GM21381 (cell line): ENCODE measurements around the gene GABRB3.

Experiments
- ATAC-seq: cut with Tn5 transposase; IDR thresholded peaks from one replicate; pipeline ENCODE4 v1.9.1; 2021; ENCODE audit warnings: mild to moderate bottlenecking, moderate library complexity; ENCODE audit not compliant: unreplicated experiment

GABRB3 gene

DNA sequence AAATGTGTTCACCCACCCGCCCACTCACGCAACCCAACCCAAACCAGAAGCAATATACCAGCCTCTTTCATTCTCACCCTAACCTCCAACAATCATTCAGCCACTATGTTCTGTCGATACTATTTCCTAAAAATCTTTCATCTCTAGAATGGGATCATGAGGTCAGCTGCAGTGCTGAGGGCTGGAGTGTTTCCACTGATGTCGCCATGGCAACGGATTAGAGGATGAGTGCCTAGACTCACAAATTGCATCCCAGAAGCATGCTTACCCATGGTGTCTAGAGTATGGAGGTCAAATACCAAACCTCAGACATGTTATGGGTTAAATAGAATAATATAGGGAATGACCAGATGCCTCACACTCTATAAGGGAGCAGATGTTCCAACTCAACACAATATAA lies 138.5 kb downstream of the GABRB3 start:
- ATAC-seq: no peak

DNA sequence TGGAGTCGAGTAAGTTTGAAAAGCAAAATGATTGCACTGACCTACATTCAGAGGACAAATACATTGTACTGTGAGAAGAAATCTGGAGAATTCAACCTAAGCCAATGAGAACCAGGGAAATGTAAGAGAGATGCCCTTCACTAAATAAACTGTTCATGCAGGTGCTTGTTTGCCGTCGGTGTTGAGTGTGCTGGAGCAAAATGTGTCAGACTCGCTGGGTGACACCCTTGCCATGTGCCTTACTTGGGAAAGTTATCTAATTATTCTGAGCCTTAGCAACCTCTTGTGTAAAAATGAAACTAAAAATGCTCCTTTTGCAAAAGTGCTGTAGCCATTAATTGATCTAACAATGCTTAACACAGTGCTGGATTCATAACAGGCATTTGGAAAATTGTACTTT lies 140.4 kb downstream of the GABRB3 start:
- ATAC-seq: no peak

DNA sequence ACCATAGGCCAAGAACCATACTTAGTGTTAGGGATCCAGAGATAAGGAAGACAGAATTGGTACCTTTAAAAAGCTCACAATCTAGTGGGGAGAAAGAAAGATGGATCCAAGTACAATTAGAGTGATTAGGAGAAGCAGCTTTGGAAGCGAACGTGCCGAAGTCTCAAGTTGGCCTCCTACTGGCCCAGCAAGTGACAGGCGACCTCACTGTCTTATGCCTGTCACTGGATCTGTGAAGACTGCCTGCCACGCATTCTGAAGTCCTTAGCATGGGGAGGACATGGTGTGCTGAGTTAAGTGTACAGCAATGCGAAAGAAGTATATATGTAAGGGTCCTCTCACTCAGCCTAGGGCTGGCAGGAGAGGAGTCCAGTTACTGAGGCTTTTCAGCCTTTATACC lies 141.0 kb downstream of the GABRB3 start:
- no peak for ATAC-seq

DNA sequence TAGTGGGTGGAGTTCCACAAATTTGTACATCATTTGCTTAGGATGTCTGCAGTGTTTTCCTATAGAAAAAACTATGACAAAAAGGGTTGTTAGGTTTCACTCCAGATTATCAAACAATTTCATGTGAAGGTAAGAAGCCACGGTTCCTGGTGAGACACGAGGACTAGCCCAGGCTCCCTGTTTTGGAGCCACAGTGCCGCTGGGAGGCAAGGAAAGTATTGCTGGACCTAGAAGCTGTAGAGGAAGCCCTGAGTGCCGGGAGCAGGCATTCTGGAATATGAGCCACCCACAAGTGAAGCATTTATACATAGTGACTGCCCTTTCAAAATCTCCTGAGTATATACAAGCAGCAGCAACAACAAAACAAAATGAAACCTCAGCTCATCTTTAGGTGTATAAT lies 142.0 kb downstream of the GABRB3 start:
- ATAC-seq: no peak

DNA sequence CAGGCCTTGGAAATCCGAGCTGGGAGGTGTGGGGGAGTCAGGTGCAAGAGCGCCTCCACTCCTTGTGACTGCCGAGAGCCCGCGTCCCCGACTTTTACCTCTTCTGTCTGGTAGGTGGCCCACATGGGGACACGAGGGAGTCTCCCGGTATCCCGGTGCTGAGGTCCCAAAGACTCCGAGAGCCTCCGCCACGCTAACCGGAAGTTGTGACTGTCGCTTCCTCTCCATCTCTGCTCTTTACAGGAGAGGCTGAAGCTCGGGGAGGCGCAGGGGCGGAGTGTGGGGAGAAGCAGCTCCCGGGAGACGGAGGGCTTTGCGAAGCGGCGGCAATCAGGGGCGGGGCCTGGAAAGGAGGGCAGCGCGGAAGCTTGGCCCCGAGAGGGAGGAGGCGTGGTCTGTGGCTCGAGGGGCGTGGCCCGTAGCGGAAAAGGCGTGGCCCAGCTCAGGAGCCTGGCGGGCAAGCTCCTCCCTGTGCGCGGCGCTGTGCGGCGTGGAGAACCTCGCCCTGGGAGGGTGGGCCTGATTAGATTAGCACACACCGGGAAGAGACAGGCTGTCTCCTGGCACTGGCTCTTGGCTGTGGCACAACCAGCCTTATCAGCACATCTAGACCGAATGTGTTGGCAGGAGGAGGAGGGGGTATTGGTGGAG lies 143.9 kb downstream of the GABRB3 start:
- no peak for ATAC-seq

DNA sequence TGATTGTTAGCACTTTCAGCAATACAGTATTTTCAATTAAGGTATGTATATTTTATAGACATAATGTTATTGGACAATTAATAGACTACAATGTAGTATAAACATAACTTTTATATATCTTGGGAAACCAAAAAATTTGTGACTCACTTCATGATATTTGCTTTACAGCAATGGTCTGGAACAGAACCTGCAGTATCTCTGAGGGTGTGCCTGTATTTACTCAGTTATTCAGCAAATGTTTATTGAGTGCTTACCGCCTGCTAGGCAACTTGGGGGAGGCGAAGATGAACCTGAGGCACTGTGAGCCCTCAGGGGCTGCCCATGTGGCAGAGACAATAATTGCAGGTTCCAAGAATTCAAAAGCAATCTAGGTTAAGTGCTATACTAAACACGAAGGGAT lies 144.8 kb downstream of the GABRB3 start:
- no peak for ATAC-seq

DNA sequence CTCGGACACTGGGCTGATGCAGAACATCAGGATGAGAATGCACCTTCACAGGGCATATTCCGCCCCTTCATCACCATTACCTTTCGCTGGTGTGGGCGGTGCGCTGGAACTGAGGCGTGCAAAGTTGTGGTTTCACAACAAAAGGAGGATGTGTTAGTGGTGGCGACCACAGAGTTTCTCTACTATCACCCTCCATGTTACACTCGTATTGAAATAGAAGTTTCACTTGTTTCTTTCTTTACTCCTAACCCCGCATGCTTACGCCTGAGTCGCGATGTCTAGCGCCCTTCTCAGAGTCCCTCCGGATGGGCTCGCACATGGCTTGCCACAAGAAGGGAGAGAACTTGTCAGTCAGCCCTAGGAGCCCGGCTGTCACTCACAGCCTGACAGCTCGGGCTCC lies 148.7 kb downstream of the GABRB3 start:
- ATAC-seq: no peak

DNA sequence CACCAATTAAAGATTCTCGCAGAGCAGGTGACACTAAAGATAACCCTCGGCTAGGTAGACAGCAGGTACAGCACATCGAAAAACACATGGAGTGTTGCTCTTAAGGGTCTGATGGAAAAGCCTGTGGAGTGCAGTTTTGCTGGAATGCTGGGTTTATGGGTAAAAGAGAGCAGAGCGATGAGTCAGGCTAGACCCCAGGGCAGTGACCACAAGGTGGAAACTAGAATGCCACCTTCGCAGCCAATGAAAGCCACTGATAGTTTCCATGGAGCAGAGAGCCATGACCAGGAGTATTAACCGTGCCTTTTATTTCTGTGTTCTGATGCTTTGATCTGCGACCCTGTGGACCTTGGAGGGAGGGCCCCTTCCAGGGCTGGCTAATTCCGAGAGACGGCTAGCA lies 149.8 kb downstream of the GABRB3 start:
- ATAC-seq: no peak

DNA sequence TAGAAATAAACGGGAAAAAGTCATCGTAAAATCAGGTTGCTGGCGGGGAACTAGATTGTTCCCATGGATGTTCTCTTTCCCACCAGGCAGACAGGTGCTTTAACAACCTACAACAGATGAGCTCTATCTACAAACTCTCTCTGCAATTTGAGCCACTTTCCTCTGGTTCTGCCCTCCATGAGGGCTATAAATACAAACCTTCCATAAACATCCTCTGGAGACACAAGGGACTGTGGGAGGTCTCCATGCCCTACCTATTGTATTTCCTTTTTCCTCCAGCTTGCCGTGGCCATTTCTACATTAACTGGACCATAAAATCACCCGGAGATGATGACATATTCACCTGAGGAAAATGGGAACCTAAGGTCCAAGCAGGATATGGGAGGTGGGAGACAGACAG lies 151.1 kb downstream of the GABRB3 start:
- ATAC-seq: no peak

DNA sequence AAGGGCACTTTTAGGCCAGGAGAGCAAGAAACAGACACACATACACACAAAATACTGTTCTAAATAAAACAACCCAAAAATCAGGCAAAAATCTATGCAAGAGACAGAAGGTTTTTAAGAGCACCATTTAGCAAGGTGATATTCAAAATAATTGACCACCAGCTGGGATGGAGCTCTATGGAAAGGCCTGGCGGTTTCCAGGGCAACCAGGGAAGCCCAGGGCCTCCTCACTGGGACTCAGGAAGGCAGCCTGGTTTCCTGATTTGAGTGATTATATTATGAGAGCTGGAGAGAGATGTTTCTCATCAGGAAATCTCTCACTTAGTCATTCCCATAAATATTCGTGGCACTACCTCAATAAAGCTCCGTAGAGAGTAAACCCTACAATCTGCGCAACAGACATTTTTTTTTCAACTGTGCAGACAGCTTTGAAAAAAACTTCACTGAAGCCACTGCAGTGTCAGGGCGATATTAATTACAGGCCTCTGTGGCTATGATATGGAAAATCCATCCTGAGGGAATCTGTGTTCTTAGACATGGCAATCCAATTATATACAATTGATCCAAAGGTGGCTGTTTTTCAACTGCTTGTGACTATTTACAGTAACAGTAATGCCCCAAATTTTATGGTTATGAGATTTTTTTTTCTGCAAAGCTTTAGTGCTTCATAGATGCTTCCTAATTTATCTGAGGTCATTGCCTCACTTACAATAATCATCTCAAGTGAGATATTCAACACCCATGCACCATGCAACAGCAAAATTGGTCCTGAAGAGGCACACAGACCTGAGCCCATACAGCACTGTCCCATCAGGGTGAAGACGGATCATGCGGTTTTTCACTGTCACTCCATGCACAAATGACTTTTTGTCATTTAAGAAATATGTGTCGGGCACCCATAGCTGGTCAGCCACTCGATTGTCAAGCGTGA lies 152.1 kb downstream of the GABRB3 start:
- ATAC-seq: no peak

DNA sequence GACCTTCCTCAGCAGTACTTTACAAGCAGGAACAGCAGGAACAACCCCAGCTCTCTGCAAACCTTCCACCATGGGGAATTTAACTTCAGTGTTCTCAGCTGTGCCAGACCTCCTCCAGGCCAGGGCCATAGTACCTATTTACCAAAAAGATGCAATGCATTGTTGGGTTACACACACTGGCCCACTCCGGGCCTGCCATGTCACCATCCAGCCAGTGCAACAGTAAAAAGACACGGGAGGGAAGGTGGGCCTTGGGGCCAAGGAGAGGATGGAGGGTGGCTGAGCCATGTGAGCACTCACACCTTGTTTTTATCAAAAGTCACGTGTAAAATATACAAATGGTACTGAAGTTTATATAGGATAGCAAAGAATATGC lies 157.0 kb downstream of the GABRB3 start:
- no peak for ATAC-seq

DNA sequence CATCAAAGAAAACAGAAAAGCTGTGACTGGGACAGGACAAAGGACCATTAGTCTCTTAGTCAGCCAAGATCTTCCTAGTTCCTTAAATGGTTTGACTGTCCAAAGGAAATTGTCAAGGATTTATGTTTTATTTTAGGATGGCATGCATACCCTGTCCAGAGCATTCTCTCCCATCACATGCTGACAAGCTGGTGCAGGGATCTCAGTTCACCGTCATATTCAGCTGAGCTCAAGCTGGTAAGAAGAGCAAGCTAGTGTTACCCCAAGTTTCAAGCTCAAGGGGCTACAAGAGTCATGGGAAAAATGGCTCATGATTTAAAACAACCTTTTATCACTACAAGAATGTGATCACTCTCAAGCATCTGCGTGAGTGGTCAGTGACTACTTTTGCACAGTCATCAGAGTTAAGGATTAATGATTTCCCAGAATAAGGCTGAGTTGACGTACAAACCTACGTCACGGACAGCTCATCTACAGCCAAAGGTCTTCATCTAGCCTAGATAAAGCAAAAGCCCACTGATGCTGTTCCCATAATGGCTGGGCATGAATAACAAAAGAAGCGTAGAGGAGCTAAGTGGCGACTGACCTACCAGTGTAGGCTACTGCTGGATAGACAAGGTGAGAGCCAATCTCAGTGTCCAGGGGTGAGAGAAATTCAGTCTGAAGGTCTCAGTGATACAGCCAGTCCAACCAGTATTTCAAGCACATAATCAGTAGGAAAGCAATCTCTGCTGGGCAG lies 157.5 kb downstream of the GABRB3 start:
- no peak for ATAC-seq

DNA sequence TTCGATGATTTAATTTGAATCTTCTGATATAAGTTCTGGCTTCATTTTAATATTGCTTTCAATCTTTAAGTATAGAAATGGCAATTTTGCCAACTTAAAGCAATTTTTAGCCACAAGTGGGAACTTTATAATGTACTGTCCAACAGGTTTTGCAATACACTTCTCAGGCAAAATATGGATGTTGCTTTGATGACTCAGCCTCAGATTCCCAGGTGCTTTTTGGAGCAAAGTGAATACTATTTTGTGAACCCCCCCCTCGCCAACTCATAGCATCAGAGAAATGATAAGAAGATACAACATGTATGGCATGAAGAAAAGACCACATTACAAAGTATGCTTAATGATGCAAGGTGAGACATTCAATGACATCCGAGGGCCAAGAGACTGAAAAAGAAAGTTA lies 158.1 kb downstream of the GABRB3 start:
- no peak for ATAC-seq

DNA sequence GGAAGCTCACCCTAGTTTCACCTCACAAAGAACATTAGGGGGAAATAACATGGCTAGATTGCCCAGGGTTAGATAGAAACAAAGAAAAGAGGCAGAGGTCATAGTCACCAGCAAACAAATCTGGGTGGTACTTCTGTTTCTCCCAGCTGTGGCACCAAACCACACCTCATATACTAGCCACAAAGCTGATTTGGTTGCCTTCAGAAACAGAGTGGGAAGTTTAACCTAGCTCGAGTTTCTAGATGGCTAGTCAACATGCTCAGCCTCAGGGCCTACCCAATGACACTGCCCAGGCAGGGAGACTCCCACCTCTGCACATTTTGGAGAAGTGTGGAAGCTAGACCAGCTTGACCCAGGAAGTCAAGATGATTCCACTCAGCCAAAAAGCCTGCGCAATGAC lies 174.2 kb downstream of the GABRB3 start:
- no peak for ATAC-seq

DNA sequence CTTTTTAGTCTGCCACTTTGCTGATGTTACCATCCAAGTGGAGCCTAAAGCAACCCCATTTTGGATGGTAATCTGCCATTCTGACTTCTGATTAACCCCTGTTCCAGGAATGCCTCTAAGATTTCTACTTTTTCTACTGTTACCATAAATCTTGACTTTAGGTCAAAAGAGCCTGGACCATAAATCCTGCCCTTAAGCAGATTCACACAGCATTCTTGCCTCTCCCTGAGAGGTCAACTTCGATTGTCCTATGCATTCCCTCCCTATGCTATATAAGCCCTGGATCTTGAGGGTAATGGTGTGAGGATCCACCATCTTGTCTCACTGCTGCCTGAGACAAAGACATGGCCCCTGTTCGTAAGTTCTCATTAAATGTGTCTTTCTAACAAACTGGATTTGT lies 177.3 kb downstream of the GABRB3 start:
- no peak for ATAC-seq

DNA sequence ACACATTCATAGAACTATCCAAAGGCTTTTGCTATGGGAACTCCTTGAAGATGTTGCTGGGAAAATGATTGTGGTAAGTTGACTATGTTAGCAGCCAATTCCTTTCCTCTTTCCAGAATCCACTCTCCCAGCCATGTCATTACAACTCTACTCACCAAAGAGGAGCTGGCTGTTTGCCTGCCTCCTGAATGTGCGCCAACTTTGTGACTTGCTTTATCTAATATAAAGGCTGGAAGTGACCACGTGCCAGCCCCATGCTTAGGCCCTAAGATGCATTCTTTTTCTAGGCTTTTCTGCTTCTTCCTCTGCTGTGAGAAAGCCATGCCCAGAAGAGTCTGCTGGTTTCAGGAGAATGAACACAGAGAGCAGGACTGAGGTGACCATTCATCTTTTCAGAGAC lies 182.2 kb downstream of the GABRB3 start:
- ATAC-seq: no peak

DNA sequence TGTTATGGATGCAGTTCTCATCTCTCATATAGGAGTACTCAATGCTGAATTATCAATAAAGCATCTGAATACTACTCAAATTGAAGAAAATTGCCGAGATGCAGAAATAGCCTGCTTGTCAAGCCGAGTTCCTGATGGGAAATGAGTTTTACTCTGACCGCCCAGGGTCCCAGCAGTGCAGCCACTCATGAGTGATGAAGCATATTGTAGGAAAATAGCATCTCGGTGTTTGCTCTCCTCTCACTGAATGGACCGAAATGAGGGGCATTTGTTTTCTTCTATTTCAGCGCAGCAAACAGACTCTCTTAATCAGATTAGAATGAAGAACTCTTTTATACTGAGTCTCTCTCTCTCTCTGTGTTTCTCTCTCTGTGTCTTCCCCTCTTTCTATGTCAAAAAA lies 190.0 kb downstream of the GABRB3 start:
- ATAC-seq: no peak

DNA sequence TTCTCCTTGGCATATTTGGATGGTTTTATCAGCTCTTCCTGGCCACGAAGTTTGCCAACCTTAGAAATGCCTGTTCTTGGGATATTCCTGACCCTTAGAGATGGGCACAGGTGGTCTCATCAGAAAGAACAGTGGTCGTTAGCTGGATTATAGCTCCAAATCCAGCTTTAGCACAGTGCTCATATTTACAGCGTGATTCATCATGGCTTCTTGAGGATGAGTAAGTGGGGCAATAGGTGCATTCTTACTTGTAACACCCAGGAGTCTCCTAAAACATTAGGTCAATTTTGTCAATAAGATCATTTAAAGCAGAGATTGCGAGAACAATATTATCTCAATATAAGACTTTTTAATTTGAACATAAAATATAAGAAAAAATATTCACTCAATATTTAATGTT lies 191.9 kb downstream of the GABRB3 start:
- ATAC-seq: no peak

DNA sequence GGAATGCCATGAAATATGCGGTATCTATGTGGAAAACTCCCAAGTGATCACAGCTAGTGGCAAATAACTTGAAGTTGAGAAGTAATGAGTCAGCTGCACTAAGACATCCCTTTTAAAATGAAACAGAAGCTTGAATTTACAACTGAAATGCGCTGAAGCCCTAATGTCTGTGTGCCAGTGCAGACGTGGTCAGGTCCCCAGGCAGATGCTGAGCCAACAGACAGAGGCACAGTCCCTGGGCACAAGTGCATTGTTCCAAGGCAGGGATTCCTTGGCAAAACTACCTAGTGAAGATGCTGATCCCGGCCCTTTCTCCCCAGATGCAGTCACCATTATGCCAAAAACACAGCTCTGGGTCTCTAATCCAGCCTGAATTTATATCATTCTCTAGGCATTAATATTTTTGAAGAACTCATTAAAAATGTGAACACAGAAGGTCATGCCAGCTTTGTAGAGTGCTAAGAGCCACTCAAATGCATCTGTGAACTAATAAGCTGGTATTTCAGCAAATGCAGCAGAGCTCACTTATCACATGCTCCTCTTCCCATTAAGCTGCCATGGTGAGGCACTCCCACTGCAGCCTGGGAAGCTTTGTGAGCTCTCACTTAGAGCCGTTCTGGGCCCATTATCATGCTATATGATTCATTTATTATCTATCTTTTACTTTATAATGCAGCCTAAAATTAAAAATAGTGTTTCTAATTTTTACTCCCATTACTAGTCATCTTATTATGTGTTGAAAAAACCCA lies 200.1 kb downstream of the GABRB3 start:
- ATAC-seq: no peak

DNA sequence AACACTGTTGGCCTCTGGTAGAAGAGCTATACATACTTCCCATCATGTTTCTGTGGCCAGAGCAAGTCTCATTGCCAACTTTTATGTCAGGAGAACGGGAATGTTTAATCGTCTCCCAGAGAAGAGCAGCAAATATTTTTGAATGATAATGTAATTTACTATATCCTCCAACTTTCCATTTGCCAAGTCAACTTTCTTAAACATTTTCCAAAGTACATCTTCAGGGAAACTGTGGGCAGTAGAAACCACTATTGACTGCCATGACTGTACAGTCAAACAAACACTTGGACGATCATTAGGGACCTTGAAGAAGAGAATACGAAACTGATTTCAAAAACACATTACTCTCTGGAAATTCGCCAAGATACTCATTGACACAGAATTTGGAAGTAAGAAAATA lies 201.5 kb downstream of the GABRB3 start:
- ATAC-seq: no peak

DNA sequence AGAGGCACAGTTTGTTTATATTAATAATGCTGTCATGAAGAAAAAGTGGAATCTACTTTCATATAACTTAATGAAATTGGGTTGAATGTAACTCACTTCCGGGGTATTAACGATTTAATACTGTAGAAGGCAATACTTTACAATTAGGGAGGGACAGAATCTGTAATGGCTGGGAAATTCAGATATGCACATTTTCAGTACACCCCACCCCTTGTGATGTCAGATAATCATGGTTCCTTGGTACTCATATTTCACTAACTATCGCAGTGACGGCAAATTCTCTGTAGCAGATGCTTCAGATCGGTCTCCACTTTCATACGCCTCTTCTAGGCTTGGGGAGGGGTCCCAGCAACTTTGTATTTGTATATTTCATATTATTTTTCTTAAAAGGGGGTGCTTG lies 207.3 kb downstream of the GABRB3 start:
- ATAC-seq: no peak
